OCI-LY1 (cell line): ENCODE results near the gene EFNB1.

ENCODE experiments used
- CTCF ChIP-seq: fragments of 200-600 bp; sonication (generic), shearing (Covaris generic); IDR thresholded peaks from 2 replicates; pipeline ENCODE4 v1.5.1; 2017; ENCODE audit warnings: mild to moderate bottlenecking, antibody characterized with exemption, low read length, moderate library complexity, mixed read lengths
- EZH2 ChIP-seq: fragments of 200-600 bp; sonication (generic), shearing (Covaris generic); IDR thresholded peaks from 2 replicates; pipeline ENCODE4 v1.8.0; 2017; ENCODE audit warnings: borderline replicate concordance, mixed run types, mild to moderate bottlenecking, antibody characterized with exemption, low read length, moderate library complexity, mixed read lengths

- TF ChIP-seq CTCF (no peak), EZH2 (no peak)
Observed at GRCh38 chrX:68794461-68794860, 34.4 kb upstream of the EFNB1 start.
